Upper lobe of right lung (tissue), 1 donor: ENCODE measurements around the gene TMEM222. TPM values are rescaled to one million over a fixed set of nuclear protein-coding genes. Genes with fewer than 3 reads are reported as not detected.

Experiments
- ATAC-seq: fragments of 200-7000 bp; cut with Tn5 transposase; one replicate; pipeline ENCODE4 v1.9.1; 2020; ENCODE audit warnings: mild to moderate bottlenecking, moderate library complexity
- DNase-seq: peaks from one replicate; pipeline ENCODE4 v3.0.0-alpha.2; 2020
- H3K27ac ChIP-seq: fragments of 200-600 bp; one replicate; pipeline ENCODE4 v1.8.0; 2022
- H3K27me3 ChIP-seq: fragments of 200-600 bp; one replicate; pipeline ENCODE4 v1.8.0; 2022; ENCODE audit warnings: mild to moderate bottlenecking
- H3K36me3 ChIP-seq: fragments of 200-600 bp; one replicate; pipeline ENCODE4 v1.8.0; 2022
- H3K4me1 ChIP-seq: fragments of 200-600 bp; one replicate; pipeline ENCODE4 v1.8.0; 2022
- H3K4me3 ChIP-seq: fragments of 200-600 bp; one replicate; pipeline ENCODE4 v1.8.0; 2022; ENCODE audit warnings: mild to moderate bottlenecking
- H3K9me3 ChIP-seq: fragments of 200-600 bp; one replicate; pipeline ENCODE4 v1.8.0; 2022
- intact Hi-C: fragments of 100-400 bp; cut with DNase I; formaldehyde crosslinking; loops from one replicate; pipeline ENCODE4 v1.11.0; 2022
- total RNA-seq: library from RNA; stranded (reverse); fragmentation: NEBNext Ultra II Directional; extraction: Animal tissue kit (Norgen Biotek cat#: 25700); gene quantifications from one replicate; pipeline ENCODE4 v1.2.1, GENCODE V29; 2021
- TF ChIP-seq, protein P1 (sequence below): fragments of 200-600 bp; IDR thresholded peaks from one replicate; pipeline ENCODE4 v1.8.0; 2022; ENCODE audit warnings: antibody characterized with exemption
- donor health status: DM: no; HTN: yes; CAD: no; lungs with severe emphysema.

TMEM222 gene
- total RNA-seq, 1 donor from 2014 or later = 36.7 TPM

DNA sequence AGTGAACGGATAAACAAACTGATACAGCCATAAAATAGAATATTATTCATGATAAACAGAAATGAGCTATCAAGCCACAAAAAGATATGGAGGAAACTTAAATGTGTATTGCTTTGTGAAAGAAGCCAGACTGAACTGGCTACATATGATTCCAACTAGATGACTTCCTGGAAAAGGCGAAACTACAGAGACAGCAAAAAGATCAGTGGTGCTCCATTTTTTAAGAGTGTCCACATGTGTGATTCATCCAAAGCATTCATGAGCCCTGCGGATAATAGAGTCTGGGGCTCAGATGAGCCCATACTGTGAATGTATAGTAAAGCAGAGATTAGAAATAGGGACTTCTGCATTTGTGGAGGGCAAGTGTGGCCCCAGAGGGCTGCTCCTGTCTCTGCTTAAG is 7.8 kb upstream of the TMEM222 start:
- Histone ChIP-seq H3K27ac (no peak overlapping the region), H3K9me3 (no peaks in the 10 kb centered on the region), H3K36me3 (peaks cover 9% of the 10 kb centered on the region), H3K4me1 (no peaks in the 10 kb centered on the region), H3K4me3 (no peak overlapping the region), H3K27me3 (no peaks in the 10 kb centered on the region)
- TF ChIP-seq, protein P1, sequence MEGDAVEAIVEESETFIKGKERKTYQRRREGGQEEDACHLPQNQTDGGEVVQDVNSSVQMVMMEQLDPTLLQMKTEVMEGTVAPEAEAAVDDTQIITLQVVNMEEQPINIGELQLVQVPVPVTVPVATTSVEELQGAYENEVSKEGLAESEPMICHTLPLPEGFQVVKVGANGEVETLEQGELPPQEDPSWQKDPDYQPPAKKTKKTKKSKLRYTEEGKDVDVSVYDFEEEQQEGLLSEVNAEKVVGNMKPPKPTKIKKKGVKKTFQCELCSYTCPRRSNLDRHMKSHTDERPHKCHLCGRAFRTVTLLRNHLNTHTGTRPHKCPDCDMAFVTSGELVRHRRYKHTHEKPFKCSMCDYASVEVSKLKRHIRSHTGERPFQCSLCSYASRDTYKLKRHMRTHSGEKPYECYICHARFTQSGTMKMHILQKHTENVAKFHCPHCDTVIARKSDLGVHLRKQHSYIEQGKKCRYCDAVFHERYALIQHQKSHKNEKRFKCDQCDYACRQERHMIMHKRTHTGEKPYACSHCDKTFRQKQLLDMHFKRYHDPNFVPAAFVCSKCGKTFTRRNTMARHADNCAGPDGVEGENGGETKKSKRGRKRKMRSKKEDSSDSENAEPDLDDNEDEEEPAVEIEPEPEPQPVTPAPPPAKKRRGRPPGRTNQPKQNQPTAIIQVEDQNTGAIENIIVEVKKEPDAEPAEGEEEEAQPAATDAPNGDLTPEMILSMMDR = no peak
- intact Hi-C loops = no loop called here
- ATAC-seq (no peak), DNase-seq (no peak)

DNA sequence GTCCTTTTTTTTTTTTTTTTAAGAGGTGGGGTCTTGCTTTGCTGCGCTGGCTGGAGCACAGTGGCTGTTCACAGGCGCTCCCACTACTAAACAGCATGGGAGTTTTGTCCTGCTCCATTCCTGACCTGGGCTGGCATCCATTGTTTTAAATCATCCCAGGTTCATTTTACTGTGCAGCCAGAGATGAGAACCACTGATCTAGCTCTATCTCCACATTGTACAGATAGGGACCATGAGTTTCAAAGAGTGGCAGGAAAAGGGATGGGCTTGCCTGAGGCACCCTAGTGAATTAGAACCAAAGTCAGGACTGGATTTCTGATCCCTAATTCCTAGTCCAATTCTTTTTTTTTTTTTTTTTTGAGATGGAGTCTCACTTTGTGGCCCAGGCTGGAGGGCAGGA is 7.2 kb upstream of the TMEM222 start:
- H3K36me3 ChIP-seq = peaks cover 9% of the 10 kb centered on the region
- H3K4me1 ChIP-seq = no peaks in the 10 kb centered on the region
- intact Hi-C loops = no loop called here
- H3K9me3 ChIP-seq = no peaks in the 10 kb centered on the region
- no peak overlapping the region for H3K27ac ChIP-seq
- no peak overlapping the region for H3K4me3 ChIP-seq
- no peak for ATAC-seq
- H3K27me3 ChIP-seq = no peaks in the 10 kb centered on the region
- DNase-seq = no peak
- TF ChIP-seq, protein P1 = no peak

DNA sequence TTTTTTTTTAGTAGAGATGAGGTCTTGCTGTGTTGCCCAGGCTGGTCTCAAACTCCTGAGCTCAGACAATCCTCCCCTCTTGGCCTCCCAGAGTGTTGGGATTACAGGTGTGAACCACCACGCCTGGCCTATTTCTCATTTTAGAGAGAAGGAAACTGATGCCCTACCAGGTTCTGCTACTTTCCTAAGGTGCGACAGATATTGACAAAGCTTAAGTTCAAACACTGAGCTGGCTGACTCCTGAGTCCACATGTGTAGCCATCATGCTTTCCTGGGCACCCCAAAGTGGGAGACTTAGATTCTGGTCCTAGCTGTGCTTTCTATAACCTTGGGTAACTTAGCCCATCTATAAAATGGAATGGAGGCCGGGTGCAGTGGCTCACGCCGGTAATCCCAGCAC is 5.1 kb upstream of the TMEM222 start:
- Histone ChIP-seq H3K4me3 (no peak overlapping the region), H3K4me1 (no peaks in the 10 kb centered on the region), H3K27ac (no peak overlapping the region), H3K9me3 (no peaks in the 10 kb centered on the region), H3K36me3 (peaks cover under 1% of the 10 kb centered on the region), H3K27me3 (no peaks in the 10 kb centered on the region)
- TF ChIP-seq, protein P1 = no peak
- intact Hi-C loops = no loop called here
- DNase-seq (no peak), ATAC-seq (no peak)

DNA sequence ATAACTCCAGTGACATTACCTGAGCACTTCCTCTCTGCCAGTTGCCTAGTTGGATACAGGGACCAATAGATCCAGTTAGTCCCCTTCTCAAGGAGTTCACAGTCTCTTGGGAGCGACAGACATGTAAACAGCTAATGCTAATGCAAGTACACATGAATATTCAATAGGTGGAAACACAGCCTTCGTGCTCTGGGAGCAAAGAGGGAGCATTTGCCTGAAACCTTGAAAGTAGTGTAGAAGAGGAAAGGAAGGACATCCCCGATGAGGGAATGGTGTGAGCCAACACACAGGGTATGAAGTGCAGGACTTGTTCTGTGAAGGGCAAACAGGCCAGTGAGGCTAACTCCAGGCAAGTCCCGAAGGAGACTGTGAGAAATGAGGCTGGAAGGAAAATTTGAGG is 3.8 kb upstream of the TMEM222 start:
- no peaks in the 10 kb centered on the region for H3K27me3 ChIP-seq
- ATAC-seq (no peak), DNase-seq (no peak)
- no peak overlapping the region for H3K27ac ChIP-seq
- H3K36me3 ChIP-seq = no peaks in the 10 kb centered on the region
- no peak overlapping the region for H3K4me3 ChIP-seq
- intact Hi-C loops = no loop called here
- H3K4me1 ChIP-seq = peaks cover 4% of the 10 kb centered on the region
- TF ChIP-seq, protein P1 = no peak
- no peaks in the 10 kb centered on the region for H3K9me3 ChIP-seq

DNA sequence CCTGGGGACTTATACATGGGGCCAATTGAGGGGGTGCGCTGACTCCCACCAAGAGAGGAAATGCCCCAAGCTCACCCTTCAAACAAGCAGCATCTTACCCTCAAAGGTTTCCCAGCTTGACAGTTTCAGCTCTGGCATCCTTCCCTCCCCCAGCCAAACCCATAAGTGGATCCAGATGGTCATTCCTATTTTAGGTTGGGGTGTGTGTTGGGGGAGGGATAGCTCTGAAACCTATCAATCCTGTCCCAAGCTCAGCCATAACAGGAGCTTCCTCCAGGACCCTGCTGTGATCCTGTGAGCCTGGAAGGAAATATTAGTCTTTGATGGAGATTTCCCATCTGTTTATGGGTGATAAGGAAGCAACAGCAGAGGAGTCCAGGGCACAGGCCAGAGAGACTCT is 3.4 kb upstream of the TMEM222 start:
- no peak for ATAC-seq
- no peaks in the 10 kb centered on the region for H3K9me3 ChIP-seq
- H3K4me1 ChIP-seq = peaks cover 9% of the 10 kb centered on the region
- DNase-seq = no peak
- H3K27me3 ChIP-seq = no peaks in the 10 kb centered on the region
- TF ChIP-seq, protein P1 = no peak
- intact Hi-C loops = no loop called here
- no peak overlapping the region for H3K27ac ChIP-seq
- no peaks in the 10 kb centered on the region for H3K36me3 ChIP-seq
- no peak overlapping the region for H3K4me3 ChIP-seq

DNA sequence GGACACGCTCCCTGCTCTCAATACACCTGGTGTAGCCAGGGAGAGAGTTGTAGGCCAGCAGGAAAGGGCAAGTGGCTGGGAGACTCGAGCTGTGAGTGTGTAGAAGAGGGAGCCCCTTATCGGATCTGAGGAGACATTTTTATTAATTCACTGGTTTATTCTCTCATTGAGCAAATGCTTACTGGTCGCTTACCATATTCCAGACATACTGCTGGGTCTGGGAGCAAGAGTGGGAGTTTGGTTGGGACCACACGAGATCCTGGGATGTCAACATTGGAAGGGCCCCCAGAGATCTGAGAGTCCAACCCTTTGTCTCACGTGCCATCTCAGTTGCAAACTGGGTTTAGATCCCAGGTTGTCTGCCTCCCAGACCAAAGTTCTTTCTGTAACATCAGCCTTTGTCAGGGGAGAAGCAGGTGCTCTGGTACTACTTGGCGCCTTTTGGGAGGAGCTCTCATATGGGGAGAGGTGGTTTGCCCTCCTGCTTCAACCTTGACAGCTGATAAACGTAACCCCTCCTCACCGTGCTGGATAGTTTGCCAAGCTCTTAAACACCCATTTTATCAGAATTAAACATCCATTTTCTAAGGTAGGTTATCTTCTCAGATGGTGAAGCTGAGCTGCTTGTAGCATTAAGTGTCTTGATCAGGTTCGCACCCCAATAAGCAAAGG is 742 bp downstream of the TMEM222 start:
- DNase-seq (no peak), ATAC-seq (no peak)
- H3K27me3 ChIP-seq = no peaks in the 10 kb centered on the region
- peak overlapping the region; percentile 96 for H3K4me3 ChIP-seq
- peaks cover 25% of the 10 kb centered on the region for H3K36me3 ChIP-seq
- peak overlapping the region; percentile 95 for H3K27ac ChIP-seq
- intact Hi-C loops = no loop called here
- H3K4me1 ChIP-seq = peaks cover 31% of the 10 kb centered on the region
- no peaks in the 10 kb centered on the region for H3K9me3 ChIP-seq
- TF ChIP-seq, protein P1 = no peak
